PC-9 (cell line): ENCODE measurements around the gene MB. TPM values are rescaled to one million over a fixed set of nuclear protein-coding genes. Genes with fewer than 3 reads are reported as not detected.

Source experiments
- BruUV-seq: library from RNA; stranded (reverse); fragments of 400-500 nt; replicated peaks from 2 replicates; lab custom pipeline; 2021; lab: Mats Ljungman, UMichigan
- CTCF ChIA-PET: fragments of 300-600 bp; sonication (Branson Sonifier 250); formaldehyde crosslinking; loops from one replicate; lab custom pipeline; 2022; ENCODE audit warnings: antibody characterized with exemption; lab: Charles Lee
- POLR2A ChIA-PET: fragments of 300-600 bp; sonication (Branson Sonifier 250); formaldehyde crosslinking; loops from one replicate; lab custom pipeline; 2022; ENCODE audit warnings: antibody characterized with exemption; ENCODE audit not compliant: unreplicated experiment; lab: Charles Lee
- DNase-seq, 2 experiments: peaks; one replicate each; pipeline versions ENCODE4 v3.0.0 to v3.0.0-alpha.2; 2015 to 2022; ENCODE audit warnings: mixed read lengths in 1 of 2
- H2AFZ ChIP-seq: fragments of 200-600 bp; sonication (generic); 2 replicates; pipeline ENCODE4 v1.8.1; 2017; ENCODE audit warnings: antibody characterized with exemption
- H3F3A ChIP-seq: fragments of 200-600 bp; sonication (generic); 2 replicates; pipeline ENCODE4 v1.8.1; 2017; ENCODE audit warnings: antibody characterized with exemption, mild to moderate bottlenecking, low read depth; ENCODE audit not compliant: insufficient read depth
- H3K27ac ChIP-seq: fragments of 200-600 bp; sonication (generic); 2 replicates; pipeline ENCODE4 v1.6.1; 2016; ENCODE audit warnings: mixed run types
- H3K27me3 ChIP-seq: fragments of 200-600 bp; sonication (generic); 2 replicates; pipeline ENCODE4 v1.6.1; 2016; ENCODE audit warnings: low read depth, mixed run types; ENCODE audit not compliant: insufficient read depth
- H3K36me3 ChIP-seq: fragments of 200-600 bp; sonication (generic); 2 replicates; pipeline ENCODE4 v1.6.1; 2016; ENCODE audit warnings: low read depth, mixed run types
- H3K4me1 ChIP-seq: fragments of 200-600 bp; sonication (generic); replicated peaks from 2 replicates; pipeline ENCODE4 v1.6.1; 2016; ENCODE audit warnings: mixed run types; ENCODE audit not compliant: insufficient read depth
- H3K4me2 ChIP-seq: fragments of 200-600 bp; sonication (generic); 2 replicates; pipeline ENCODE4 v1.6.1; 2017; ENCODE audit warnings: mixed run types
- H3K4me3 ChIP-seq: fragments of 200-600 bp; sonication (generic); 2 replicates; pipeline ENCODE4 v1.6.1; 2016; ENCODE audit warnings: mixed run types
- H3K79me2 ChIP-seq: fragments of 200-600 bp; sonication (generic); 2 replicates; pipeline ENCODE4 v1.6.1; 2017; ENCODE audit warnings: low read depth, mixed run types
- H3K9me2 ChIP-seq: fragments of 200-600 bp; sonication (generic); 2 replicates; pipeline ENCODE4 v1.8.1; 2017; ENCODE audit warnings: mild to moderate bottlenecking; ENCODE audit not compliant: insufficient read depth
- H3K9me3 ChIP-seq: fragments of 200-600 bp; sonication (generic); 2 replicates; pipeline ENCODE4 v1.8.1; 2016; ENCODE audit warnings: low read depth; ENCODE audit not compliant: insufficient read depth
- H4K20me1 ChIP-seq: fragments of 200-600 bp; sonication (generic); 2 replicates; pipeline ENCODE4 v1.8.1; 2017; ENCODE audit not compliant: insufficient read depth
- CTCF ChIP-seq: fragments of 200-600 bp; sonication (generic); conservative IDR thresholded peaks from 2 replicates; pipeline ENCODE4 v1.6.1; 2017; ENCODE audit warnings: mixed run types, antibody characterized with exemption, mild to moderate bottlenecking, moderate library complexity
- EZH2 ChIP-seq: fragments of 200-600 bp; sonication (generic); IDR thresholded peaks from 2 replicates; pipeline ENCODE4 v1.8.0; 2017; ENCODE audit warnings: antibody characterized with exemption, low read depth
- intact Hi-C: fragments of 100-400 bp; cut with micrococcal nuclease; formaldehyde crosslinking; loops from one replicate; pipeline ENCODE4 v1.10.0; 2022; ENCODE audit not compliant: unreplicated experiment
- total RNA-seq: library from RNA; stranded (reverse); gene quantifications from 2 replicates; pipeline ENCODE4 v1.2.3, GENCODE V29; 2021

Gene MB
- total RNA-seq, 1 experiment from 2014 or later: 5.0 TPM

DNA sequence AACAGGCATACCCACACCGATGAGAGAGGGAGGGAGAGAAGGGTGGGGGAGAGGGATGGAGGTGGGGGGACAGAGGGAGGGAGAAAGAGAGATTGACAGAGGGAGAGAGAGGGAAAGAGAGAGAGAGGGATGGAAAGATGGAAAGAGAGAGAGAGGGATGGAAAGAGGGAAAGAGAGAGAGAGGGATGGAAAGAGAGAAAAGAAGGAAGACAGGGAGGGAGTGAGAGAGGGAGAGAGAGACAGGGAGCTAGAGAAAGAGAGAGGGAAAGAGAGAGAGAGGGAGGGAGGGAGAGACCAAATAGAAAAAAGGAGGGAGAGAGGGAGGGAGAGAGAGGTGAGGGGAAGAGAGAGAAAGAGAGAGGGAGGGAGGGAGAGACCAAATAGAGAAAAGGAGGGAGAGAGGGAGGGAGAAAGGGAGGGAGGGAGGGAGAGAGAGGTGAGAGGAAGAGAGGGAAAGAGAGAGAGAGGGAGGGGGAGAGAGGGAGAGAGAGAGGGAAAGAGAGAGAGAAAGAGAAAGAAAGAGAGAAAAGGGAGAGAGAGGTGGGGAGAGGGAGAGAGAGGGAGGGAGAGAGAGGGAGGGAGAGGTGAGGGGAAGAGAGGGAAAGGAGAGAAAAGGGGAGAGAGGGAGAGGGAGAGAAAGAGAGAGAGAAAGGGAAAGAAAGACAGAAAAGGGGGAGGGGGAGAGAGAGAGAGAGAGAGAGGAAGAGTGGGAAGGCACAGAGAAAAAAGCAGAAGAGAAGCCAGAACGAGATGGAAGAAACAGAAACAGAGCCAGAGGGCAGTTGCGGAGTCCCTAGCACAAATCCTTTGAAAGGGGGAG, 23.8 kb downstream of the MB start:
- H3F3A ChIP-seq: peaks cover 50% of the 10 kb centered on the region
- intact Hi-C loops: no loop called here
- BruUV-seq: no TSS peak
- H3K4me1 ChIP-seq: peaks cover 53% of the 10 kb centered on the region
- H3K9me3 ChIP-seq: no peaks in the 10 kb centered on the region; the same call in 1 of the 2 replicates
- no peaks in the 10 kb centered on the region for H3K27me3 ChIP-seq
- TF ChIP-seq EZH2: no peak
- no peak for TF ChIP-seq CTCF
- no peak overlapping the region for H3K4me3 ChIP-seq
- H3K4me2 ChIP-seq: peak overlapping the region; percentile 34
- ChIA-PET CTCF (no interaction called here), POLR2A (interaction anchor here (0.6 kb wide), 1 partner anchor 29 kb away, joined by 6 read pairs; no protein-coding TSS in a partner anchor)
- H3K27ac ChIP-seq: peak overlapping the region; percentile 98
- no peaks in the 10 kb centered on the region for H4K20me1 ChIP-seq
- no peaks in the 10 kb centered on the region for H3K36me3 ChIP-seq
- H3K9me2 ChIP-seq: no peaks in the 10 kb centered on the region
- no peak for DNase-seq
- no peak overlapping the region for H2AFZ ChIP-seq
- H3K79me2 ChIP-seq: peaks cover 3% of the 10 kb centered on the region

- Histone ChIP-seq H3K9me2 (no peaks in the 10 kb centered on the region), H3K79me2 (peaks cover 9% of the 10 kb centered on the region), H3K27me3 (no peaks in the 10 kb centered on the region), H3K9me3 (no peaks in the 10 kb centered on the region; the same call in 1 of the 2 replicates), H3K27ac (peak overlapping the region; percentile 98), H3K36me3 (no peaks in the 10 kb centered on the region), H4K20me1 (no peaks in the 10 kb centered on the region), H3K4me2 (peak overlapping the region; percentile 34), H2AFZ (no peak overlapping the region), H3K4me3 (no peak overlapping the region), H3K4me1 (peaks cover 59% of the 10 kb centered on the region), H3F3A (peaks cover 51% of the 10 kb centered on the region)
- intact Hi-C loops: no loop called here
- ChIA-PET POLR2A (no interaction called here), CTCF (interaction anchor here (0.6 kb wide), 1 partner anchor 1633 kb away, joined by 3 read pairs; no protein-coding TSS in a partner anchor)
- no peak for TF ChIP-seq EZH2
- TF ChIP-seq CTCF: no peak
- no peak for DNase-seq
- BruUV-seq: no TSS peak
Measured at GRCh38 chr22:35592418-35592967, 24.6 kb downstream of the MB start.

DNA sequence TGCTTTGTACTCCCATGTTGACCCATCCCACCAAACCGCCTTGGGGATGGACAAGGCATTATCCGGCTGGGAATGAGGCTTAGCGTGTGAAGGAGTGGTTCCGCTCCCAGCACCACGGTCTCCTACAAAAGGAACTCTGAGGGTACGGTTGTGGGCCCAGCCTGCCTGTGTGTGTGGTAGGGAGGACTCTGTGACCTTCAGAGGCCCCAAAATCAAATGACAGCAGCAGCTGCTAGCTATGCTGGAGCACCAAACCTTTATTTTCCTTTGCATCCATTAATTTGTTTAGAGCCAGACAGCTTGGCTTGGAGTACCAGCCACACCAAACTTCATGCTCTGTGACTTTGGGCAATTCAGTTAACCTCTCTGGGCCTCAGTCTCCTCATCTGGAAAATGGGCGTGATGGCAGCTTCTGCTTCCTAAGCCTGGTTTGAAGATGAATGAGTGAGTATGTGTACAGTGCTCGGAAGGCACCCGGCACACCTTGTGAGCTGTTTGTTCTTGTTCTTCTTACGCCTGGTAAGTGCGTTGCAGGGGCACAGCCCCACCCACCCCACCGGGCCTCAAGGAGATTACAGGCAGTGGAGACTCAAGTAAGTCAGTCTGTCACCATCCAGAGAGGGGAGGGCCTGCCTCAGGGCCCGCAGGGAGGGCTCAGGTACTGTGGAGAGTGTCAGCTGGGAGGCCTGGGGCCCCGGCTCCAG, 25.3 kb downstream of the MB start:
- H3K4me2 ChIP-seq: peak overlapping the region; percentile 65
- CTCF ChIA-PET: interaction anchor here (0.6 kb wide), 1 partner anchor 1633 kb away, joined by 3 read pairs; no protein-coding TSS in a partner anchor
- no peaks in the 10 kb centered on the region for H4K20me1 ChIP-seq
- no peak overlapping the region for H3K4me3 ChIP-seq
- no peak for TF ChIP-seq CTCF
- POLR2A ChIA-PET: no interaction called here
- H3K79me2 ChIP-seq: peaks cover 15% of the 10 kb centered on the region
- no peaks in the 10 kb centered on the region; the same call in 1 of the 2 replicates for H3K9me3 ChIP-seq
- peaks cover 55% of the 10 kb centered on the region for H3F3A ChIP-seq
- H3K4me1 ChIP-seq: peaks cover 65% of the 10 kb centered on the region
- no peaks in the 10 kb centered on the region for H3K9me2 ChIP-seq
- intact Hi-C loops: no loop called here
- no peak for DNase-seq
- no peaks in the 10 kb centered on the region for H3K27me3 ChIP-seq
- no peak overlapping the region for H2AFZ ChIP-seq
- peak overlapping the region; percentile 98 for H3K27ac ChIP-seq
- no TSS peak for BruUV-seq
- no peaks in the 10 kb centered on the region for H3K36me3 ChIP-seq
